GM19455 (cell line): ENCODE results near the gene OGFOD2.
"Not testable (repeated sequence)": the region's sequence is repeated elsewhere in the genome, so short reads cannot be mapped to it uniquely, and the experiment has no call there.

Source experiments
- ATAC-seq: cut with Tn5 transposase; IDR thresholded peaks from one replicate; pipeline ENCODE4 v1.9.1; 2021; ENCODE audit not compliant: unreplicated experiment

The OGFOD2 gene

DNA sequence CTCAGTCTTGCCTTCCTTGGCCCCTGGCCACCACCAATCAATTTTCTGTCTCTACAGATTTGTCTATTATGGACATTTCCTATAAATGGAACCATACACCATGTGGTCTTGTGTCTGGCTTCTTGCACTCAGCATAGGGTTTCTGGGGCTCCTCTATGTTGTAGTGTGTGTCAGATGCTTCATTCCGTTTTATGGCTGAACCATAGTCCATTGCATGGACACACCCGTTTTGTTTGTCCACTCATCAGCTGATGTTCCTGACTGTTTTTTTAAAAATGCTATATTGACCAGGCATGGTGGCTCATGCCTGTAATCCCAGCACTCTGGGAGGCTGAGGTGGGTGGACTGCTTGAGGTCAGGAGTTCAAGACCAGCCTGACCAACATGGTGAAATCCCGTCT, 26.4 kb downstream of the OGFOD2 start:
- ATAC-seq, result no peak

DNA sequence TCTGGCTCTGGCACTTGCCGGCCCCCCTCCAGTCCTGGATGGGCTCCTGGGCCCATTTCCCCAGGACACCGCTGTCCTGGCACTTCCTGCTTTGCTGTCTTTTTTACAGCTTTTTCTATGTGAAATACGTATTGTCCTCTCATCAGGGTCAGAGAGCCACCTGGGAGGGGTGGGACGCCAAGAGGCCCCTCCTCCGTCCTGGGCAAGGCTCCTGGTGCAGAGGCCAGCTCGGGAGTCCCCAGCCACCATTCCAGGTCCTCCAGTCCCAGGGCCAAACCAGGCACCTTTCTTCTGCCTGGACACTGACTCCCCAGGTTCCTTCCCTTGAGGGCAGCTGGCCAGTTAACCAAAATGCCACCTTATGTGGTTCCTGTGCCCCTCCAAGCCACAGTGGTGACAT, 28.2 kb downstream of the OGFOD2 start:
- ATAC-seq, result no peak

DNA sequence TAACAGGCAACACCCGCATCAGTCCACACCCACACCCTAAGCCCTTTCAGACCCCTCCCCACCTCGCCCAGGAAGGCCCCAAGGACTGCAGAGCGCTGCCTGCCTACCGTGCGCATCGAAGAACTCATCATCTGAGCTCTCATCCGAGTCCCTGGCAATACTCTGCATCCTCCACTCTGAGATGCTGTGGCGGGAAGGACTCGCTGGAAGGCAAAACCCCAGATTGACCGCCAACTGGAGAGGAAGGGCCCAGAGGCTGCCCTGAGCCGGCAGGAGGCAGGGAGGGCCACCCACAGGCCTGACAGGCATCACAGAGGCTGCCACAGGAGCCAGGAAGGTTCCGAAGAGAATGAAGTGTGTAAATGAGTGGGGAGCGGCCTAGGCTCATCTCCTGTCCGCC, 29.2 kb downstream of the OGFOD2 start:
- no peak for ATAC-seq

DNA sequence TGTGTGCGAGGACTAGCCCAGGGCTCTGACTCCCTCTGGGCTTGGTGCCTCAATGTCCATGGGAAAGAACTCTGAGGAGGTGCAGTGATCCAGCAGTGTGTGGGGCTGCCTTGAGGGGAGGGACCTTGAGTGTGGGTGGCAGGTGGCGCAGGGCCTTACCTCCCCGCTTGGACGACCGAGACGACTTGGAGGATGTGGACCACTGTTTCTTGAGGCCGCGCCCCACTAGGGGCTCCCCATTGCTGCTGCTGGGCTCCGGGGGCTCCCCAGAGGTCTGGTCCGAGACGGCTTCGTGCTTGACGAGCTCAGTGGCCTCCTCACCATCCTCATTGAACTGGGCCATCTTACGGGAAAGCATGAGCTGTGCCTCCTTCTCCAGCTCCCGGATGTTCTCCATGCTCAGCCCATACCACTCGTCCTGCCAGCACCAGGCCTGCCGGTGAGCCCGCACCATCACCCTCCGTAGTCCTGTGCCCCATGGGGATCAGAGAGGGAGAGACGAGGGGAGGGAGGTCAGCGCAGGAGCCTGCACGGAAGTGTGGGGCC, 30.1 kb downstream of the OGFOD2 start:
- no peak for ATAC-seq

DNA sequence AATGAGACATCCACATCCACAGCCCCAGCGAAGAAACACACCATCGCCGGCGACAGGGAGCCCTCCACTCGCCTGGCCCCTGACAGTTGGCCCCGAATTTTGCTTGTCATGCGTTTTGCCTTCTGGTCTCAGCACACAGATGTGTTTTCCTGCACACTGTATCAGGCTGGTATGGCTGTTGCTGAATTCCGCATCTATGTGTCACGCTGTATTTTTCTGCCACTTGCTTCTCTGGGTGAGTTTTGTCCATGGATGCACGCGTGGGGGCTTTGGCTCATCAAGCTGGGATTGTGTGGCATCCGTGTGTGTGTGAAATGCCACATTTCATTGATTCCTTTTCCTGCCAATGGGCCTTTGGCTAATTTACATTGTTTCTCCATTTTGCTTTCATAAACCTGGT, 31.9 kb downstream of the OGFOD2 start:
- ATAC-seq, result no peak

DNA sequence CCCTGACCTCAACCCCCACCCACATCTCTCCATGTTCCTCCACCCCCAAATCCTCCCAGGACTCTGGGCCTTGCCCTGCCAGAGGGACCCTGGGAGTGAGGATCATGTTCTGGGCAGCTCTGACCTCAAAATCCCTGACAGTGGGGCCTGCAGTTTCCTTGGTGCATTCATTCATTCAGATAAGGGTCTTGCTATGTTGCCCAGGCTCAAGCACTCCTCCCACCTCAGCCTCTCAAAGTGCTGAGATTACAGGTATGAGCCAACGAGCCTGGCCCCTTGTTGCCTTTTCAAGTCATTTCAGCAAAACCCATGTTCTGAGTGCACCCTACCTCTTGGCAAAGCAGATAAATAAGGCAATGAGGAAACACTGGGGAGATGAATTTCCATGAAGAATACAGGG, 35.1 kb downstream of the OGFOD2 start:
- no peak for ATAC-seq

DNA sequence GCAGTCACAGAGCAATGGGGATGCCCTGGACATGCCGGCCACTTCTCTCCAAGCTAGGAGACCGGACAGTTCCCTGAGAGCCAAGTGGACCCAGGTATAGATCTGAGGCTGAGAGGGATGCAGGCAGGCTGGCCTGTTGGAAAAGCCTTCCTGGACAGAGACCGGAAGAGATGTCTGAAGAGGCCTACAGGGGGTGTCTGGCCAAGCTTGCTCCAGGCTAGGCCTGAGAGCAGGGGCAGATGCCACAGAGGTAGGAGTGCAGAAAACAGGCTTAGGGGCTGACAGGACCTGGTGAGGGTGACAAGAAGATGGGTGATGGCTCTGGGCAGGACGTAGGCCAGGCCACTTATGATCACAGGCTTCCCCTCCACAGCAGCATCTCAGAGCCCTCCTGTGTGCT, 35.6 kb downstream of the OGFOD2 start:
- ATAC-seq, result no peak

DNA sequence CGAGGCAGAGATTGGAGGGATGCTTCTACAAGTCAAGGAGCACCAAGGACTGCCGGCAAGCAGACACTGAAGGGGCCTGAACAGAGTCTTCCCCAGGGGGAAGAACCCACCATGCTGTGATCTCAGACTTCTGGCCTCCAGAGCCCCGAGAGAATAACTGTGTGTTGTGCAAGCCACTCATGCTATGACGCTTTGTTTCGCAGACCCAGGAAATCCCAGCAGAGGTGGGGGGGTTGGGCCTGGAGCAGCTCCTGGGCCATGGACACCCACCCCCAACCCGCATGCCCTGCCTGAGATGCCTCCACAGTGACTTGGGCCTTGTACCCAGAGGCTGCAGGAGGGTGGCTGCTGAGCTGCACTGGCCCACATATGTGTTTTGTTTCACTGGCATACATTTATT, 36.7 kb downstream of the OGFOD2 start:
- no peak for ATAC-seq

DNA sequence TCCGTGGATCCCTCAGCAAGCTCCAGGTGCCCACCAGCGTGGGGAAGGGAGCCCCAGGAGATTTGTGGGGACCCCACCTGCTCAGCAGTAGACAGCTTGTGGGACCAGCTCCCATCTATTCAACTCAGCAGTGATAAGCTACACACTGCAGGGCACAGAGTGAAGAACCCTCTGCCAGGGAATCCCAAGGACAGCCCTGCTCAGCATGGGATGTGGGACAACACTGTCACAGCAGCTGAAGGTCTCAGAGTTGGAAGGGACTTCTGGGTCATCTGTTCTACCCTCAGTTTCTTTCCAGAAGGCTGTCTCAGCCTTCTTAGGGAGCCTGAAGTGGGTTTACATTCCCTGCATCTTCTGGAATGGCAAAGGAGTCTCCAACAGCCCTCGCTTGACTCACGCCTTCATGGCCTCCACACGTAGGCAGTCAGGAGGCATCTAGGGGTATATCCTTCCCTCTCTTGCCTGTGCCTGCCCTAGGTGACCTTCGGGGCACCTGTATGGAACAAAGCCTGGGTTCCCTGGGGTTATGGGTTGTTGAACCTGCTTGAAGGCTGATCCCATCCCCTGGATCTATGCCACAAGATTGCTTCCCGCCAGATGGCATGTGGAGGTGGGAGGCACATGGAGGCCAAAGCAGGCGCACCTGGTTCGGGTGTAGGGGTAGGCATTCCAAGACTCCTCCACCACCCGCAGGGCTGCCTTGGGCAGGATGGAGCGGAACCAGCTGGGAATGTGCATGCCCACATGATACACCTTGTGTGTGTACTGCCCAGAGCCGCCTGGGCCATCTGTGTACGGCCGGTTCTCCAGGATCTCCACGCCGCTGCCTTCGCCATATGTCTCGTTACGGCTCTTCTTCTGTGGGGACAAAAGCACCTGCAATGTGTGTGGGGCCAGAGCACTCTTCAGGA, 38.4 kb downstream of the OGFOD2 start:
- ATAC-seq, result no peak

DNA sequence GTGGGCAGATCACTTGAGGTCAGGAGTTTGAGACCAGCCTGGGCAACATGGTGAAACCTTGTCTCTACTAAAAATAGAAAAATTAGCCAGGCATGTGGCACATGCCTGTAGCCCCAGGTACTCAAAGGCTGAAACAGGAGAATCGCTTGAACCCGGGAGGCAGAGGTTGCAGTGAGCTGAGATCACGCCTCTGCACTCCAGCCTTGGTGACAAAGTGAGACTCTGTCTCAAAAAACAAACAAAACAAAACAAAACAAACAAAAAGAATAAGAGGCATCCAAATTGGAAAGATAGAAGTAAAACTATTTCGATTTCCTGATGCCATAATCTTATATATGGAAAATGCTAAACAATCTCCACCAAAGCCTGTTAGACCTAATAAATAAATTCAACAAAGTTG, 39.4 kb downstream of the OGFOD2 start:
- ATAC-seq, result not testable (repeated sequence)

DNA sequence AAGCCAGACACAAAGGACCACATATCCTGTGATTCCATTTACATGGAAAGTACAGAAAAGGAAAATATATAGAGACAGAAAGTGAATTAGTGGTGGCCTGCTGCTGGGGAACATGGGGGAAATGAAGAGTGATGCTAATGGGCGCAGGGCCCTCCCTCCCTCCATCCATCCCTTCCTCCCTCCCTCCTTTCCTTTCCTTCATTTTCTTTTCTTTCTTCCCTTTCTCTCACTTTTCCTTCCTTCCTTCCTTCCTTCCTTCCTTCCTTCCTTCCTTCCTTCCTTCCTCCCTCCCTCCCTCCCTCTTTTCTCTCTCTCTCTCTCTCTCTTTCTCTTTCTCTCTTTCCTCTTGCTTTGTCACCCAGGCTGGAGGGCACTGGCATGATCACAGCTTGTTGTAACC, 42.7 kb downstream of the OGFOD2 start:
- no peak for ATAC-seq

DNA sequence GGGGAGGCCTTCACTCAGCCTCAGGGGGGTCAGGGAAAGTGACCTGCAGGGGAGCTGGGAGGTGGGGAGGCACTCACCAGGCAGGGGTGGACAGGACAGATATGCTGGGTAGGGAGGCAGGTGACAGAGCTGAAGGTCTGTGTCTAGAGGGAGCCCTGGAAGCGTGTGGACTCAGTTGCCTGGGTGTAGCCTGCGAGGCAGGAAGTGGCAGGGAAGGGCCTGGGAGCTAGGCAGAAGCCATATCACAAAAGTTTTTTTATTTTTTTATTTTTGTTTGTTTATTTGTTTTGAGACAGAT, 44.7 kb downstream of the OGFOD2 start:
- no peak for ATAC-seq

DNA sequence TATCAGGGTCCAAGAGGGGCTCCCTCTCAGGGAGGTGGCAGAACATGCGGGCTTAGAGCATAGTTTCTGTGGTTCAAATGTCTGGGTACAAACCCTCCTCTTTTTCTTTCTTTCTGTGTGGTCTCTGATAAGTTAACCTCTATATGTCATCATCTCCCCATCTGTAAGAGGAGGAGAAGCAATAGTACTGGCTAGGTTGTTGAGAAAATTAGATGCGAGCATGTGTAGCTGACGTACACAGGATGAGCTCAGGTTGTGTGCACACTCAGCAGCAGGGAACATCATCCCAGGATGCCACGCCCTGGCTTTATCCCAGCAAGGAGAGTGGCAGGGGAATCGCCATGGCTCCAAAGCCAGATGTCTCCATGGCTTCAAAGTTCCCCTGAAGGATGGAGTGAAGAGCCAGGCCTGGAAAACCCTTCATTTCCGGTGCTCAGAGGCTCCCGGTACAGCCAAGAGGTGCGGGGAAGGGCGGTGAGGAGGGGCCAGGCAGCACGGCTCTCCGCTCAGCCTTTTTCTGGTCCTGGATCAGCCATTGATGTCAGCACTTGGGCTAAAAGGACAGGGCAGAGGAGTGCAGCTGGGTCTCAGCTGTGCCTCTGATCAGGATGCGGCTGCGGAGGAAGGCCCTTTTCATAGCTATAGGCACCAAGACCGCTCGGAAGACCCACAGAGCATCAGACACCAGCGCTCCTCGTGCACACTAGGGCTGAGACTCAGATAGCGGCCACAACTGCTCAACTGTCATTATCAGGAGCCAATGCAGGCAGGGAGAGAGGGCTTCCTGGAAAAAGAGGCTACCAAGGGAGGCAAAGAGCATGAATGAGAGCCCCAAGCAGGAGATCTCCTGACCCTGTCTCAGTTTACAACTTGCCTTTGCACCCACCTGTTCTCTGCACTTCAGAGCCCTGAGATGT, 46.9 kb downstream of the OGFOD2 start:
- no peak for ATAC-seq

DNA sequence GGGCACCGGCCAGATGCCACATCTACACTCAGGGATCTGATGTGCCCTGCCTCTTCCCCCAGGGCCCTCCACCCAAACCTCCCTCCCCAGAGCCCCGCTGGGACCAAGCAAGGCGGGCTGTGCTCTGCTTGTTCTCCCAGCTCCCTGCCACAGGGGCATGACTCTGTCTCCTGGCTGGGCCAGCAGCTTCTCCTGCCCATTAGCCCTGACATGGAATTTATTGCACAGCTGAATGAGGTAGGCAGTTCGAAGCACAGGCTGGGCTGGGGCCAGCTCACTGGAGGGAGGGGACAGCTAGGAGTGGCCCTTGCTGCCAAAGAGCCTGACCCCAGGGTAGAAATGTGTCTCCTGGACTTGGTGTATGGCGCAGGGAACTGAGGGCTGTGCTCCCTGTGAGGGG, 47.8 kb downstream of the OGFOD2 start:
- ATAC-seq, result no peak

DNA sequence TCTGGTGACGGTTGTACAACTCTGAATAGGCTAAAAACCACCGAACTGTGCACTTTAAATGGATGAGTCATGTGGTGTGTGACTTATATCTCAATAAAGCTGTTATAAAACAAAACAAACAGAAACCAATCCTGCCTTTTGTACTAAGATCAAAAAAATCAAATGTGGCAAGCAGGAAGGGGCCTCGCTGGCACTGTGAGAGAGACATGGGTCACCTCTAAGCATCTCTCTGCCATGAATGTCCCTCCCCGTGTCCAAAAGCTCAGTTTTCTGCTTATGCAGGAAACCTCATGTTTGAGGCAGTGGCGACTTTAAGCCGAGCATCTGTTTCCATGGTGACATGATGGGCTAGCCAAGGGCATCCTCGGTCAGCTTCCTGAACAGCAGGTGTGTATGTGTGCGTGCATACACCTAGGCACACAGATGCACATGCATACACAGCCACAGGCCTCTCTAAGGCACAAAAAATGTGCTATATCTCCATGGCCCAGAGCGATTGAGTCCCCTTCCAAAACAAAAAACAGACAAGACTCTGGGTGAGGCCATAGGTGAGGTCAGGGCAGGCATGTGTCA, 49.9 kb downstream of the OGFOD2 start:
- no peak for ATAC-seq

DNA sequence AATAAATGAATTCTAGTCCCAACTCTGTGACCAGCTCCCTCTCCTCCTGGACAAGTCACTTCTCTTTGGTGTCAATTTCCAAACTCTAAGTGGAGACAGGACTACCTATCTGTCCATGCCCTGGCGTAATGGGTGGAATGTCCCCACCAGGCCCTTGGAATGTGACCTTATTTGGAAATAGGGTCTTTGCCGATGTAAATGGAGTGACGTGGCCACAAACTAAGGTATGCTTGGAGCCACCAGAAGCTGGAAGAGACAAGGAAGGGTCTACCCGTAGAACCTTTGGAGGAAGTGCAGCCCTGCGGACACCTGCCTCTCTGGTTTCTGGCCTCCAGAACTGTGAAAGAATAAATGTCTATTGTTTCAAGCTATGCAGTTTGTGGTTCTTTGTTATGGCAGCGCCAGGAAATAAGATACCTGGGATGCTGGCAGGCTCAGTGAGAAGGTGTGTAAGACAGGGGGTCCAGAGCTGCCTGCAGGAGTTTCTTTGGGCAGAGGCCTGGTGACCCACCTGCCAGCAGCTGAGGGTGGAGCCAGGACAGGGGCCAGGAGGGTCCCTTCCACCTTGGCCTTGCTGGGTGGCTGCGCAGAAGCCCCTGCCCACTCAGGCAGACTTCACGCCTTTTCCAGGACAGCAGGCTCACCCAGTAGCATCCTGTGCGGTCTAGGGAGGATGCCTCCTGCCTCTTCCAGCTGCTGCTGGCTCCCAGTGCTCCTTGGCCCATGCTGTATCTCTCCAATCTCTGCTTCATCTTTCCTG, 51.2 kb downstream of the OGFOD2 start:
- ATAC-seq, result no peak

DNA sequence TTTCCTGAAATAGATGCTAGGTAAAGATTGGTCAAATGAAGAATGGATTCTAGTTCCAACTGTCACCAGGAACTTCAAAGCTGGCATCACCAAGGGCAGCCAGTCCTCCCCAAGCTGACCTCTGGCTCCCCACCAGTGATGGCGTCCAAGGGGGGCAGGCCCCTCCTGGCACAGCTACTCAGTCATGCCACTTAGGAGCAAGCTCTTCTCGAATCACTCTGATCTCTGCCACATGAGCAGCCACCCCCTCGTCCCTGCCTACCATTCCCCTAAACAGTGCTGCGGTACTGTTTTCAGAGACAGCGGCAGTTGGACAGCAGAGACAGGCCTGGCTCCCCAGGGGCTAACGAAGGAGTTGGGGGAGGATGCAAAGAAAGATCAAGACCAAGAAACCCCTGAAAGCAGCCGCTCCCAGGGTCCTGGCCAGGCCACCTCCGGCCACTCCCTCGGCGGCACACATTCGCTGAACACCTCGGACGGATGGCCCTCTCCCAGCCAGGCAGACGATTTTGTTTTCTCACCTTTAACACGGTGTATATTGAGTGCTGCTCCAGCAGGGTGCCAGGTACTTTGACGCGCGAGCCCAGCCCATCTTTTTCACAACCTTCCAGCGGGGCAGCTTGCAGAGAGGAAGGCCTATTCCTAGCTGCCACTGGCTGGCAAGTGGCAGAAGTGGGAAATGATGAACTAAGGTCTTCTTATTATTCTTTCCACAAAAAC, 52.8 kb downstream of the OGFOD2 start:
- no peak for ATAC-seq

DNA sequence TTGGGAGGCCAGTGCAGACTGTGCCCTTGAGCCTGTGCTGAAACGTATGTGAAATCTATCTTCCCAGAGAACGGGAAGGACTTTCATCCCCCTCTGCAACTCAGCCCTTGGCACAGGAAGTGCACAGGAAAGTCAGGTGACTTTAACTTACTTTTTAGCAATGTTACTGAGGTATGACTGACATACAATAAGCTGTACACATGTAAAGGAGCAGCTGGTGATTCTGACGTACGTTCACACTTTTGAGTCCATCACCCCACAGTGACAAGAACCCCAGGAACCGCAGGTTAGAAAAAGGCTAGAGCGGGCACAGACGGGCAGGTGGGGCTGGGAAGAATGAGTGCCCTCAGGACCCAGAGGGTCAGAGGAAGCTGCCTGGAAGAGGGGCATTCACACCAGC, 53.4 kb downstream of the OGFOD2 start:
- ATAC-seq, result no peak

DNA sequence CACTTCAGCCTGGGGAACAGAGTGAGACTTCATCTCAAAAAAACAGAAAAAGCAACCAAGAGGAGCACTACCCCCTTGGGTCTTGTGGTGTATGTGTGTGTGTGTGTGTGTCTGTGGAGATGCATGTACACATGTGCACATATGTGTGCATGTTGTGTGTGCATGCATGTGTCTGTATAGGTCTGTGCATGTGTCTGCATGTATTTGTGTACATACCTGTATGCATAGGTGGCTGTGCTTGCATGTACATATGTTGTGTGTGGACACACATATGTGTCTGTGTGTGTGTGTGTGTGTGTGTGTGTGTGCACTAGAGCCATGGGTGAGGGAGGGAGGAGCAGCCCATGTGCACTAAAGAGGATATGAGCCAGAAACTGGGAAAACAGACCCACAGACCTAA, 54.5 kb downstream of the OGFOD2 start:
- no peak for ATAC-seq
